HEK293 (cell line): ENCODE measurements around the gene LYRM1.

ENCODE experiments used
- CTCF ChIP-seq: fragments of 450-650 bp; formaldehyde crosslinking; IDR thresholded peaks from 2 replicates; pipeline ENCODE4 v1.5.1; 2016; ENCODE audit warnings: missing biosample characterization, missing genetic modification characterization
- KLF1 ChIP-seq: fragments of 450-650 bp; formaldehyde crosslinking; IDR thresholded peaks from 2 replicates; pipeline ENCODE4 v1.5.1; 2016; ENCODE audit warnings: missing biosample characterization, missing genetic modification characterization
- RBAK ChIP-seq: fragments of 450-650 bp; formaldehyde crosslinking; IDR thresholded peaks from 2 replicates; pipeline ENCODE4 v1.5.1; 2016; ENCODE audit warnings: missing biosample characterization, missing genetic modification characterization
- REST ChIP-seq: fragments of 450-650 bp; formaldehyde crosslinking; IDR thresholded peaks from 2 replicates; pipeline ENCODE4 v1.5.1; 2016; ENCODE audit warnings: missing biosample characterization, missing genetic modification characterization
- ZBTB26 ChIP-seq: fragments of 450-650 bp; formaldehyde crosslinking; optimal IDR thresholded peaks from 2 replicates; pipeline ENCODE3; 2016; ENCODE audit warnings: missing biosample characterization, mild to moderate bottlenecking, missing genetic modification characterization
- ZNF701 ChIP-seq: fragments of 450-650 bp; formaldehyde crosslinking; IDR thresholded peaks from 2 replicates; pipeline ENCODE4 v1.5.1; 2016; ENCODE audit warnings: missing biosample characterization, missing genetic modification characterization

- TF ChIP-seq CTCF (tag by site-specific recombination) (no peak), ZBTB26 (tag by site-specific recombination) (no peak), RBAK (tag by site-specific recombination) (no peak), ZNF701 (tag by site-specific recombination) (no peak), KLF1 (tag by site-specific recombination) (no peak), REST (tag by site-specific recombination) (no peak)
Measured at GRCh38 chr16:20854963-20855362, 45.6 kb upstream of the LYRM1 start.
